SK-N-SH (cell line): ENCODE results near the gene LPIN2. TPM values are rescaled to one million over a fixed set of nuclear protein-coding genes. Genes with fewer than 3 reads are reported as not detected.
A peak's percentile ranks its signal among the peaks of the same experiment; 100 is the strongest.

Experiments
- CTCF ChIA-PET: fragments of 300-600, 350-600 bp; formaldehyde crosslinking; extraction: SDS; loops from one replicate; lab custom pipeline; 2021; lab: Yijun Ruan, JAX
- POLR2A ChIA-PET: fragments of 350-600 bp; sonication (Branson Sonifier 250); formaldehyde crosslinking; extraction: SDS; loops from one replicate; lab custom pipeline; 2020; ENCODE audit warnings: antibody characterized with exemption, inconsistent platforms; lab: Yijun Ruan, JAX
- DNase-seq: peaks from one replicate; pipeline ENCODE4 v3.0.0; 2012
- H2AFZ ChIP-seq: fragments of 200-600 bp; sonication (generic); 2 replicates; pipeline ENCODE4 v1.8.1; 2016; ENCODE audit warnings: antibody characterized with exemption, mild to moderate bottlenecking, low read depth
- H3F3A ChIP-seq: fragments of 200-600 bp; sonication (generic); replicated peaks from 2 replicates; pipeline ENCODE3; 2016; ENCODE audit warnings: antibody characterized with exemption, mild to moderate bottlenecking; ENCODE audit not compliant: insufficient read depth
- H3K27ac ChIP-seq, 2 experiments: fragments of 200-500 bp in 1 of 2; fragments of 200-600 bp in 1 of 2; sonication (Bioruptor generic) in 1 of 2; sonication (generic), shearing (Covaris generic) in 1 of 2; 2 replicates each; pipeline versions ENCODE4 v1.5.1 to v1.6.1; 2014 to 2016; ENCODE audit warnings: low read depth in 2 of 2, inconsistent platforms in 1 of 2, low read length in 1 of 2, mild to moderate bottlenecking in 1 of 2, mixed read lengths in 1 of 2
- H3K27me3 ChIP-seq: fragments of 200-600 bp; sonication (generic), shearing (Covaris generic); 2 replicates; pipeline ENCODE4 v1.6.1; 2016; ENCODE audit warnings: mixed run types; ENCODE audit not compliant: insufficient read depth
- H3K36me3 ChIP-seq, 2 experiments: fragments of 200-500 bp in 1 of 2; fragments of 200-600 bp in 1 of 2; sonication (Bioruptor generic) in 1 of 2; sonication (generic) in 1 of 2; replicated peaks in 1 of 2; 2 replicates each; pipeline versions ENCODE3 to v1.5.1; 2014 to 2016; ENCODE audit warnings: low read length in 1 of 2, mild to moderate bottlenecking in 1 of 2; ENCODE audit not compliant: insufficient read depth in 2 of 2, control insufficient read depth in 1 of 2
- H3K4me1 ChIP-seq, 2 experiments: fragments of 200-500 bp in 1 of 2; fragments of 200-600 bp in 1 of 2; sonication (Bioruptor generic) in 1 of 2; sonication (generic), shearing (Covaris generic) in 1 of 2; 2 replicates each; pipeline versions ENCODE4 v1.5.1 to v1.6.1; 2014 to 2016; ENCODE audit warnings: low read depth in 1 of 2, low read length in 1 of 2, mixed run types in 1 of 2; ENCODE audit not compliant: insufficient read depth in 2 of 2, control insufficient read depth in 1 of 2
- H3K4me2 ChIP-seq: fragments of 200-600 bp; sonication (generic), shearing (Covaris generic); 2 replicates; pipeline ENCODE4 v1.6.1; 2017; ENCODE audit warnings: mixed run types
- H3K4me3 ChIP-seq, 2 experiments: fragments of 200-500 bp in 1 of 2; fragments of 200-600 bp in 1 of 2; sonication (Bioruptor generic) in 1 of 2; sonication (generic), shearing (Covaris generic) in 1 of 2; 2 replicates each; pipeline versions ENCODE4 v1.5.1 to v1.8.1; 2014 to 2016; ENCODE audit warnings: low read depth in 2 of 2, inconsistent platforms in 1 of 2, low read length in 1 of 2, mild to moderate bottlenecking in 1 of 2, mixed read lengths in 1 of 2, moderate library complexity in 1 of 2
- H3K79me2 ChIP-seq: fragments of 200-600 bp; sonication (generic); 2 replicates; pipeline ENCODE4 v1.8.1; 2017; ENCODE audit warnings: mild to moderate bottlenecking; ENCODE audit not compliant: insufficient read depth
- H3K9ac ChIP-seq: fragments of 200-600 bp; sonication (generic); 2 replicates; pipeline ENCODE4 v1.6.1; 2017; ENCODE audit warnings: mixed run types
- H3K9me2 ChIP-seq: fragments of 200-600 bp; sonication (generic); 2 replicates; pipeline ENCODE4 v1.6.1; 2017; ENCODE audit warnings: mixed run types
- H3K9me3 ChIP-seq: fragments of 200-600 bp; sonication (generic); 2 replicates; pipeline ENCODE4 v1.6.1; 2017; ENCODE audit warnings: mixed run types, mild to moderate bottlenecking, moderate library complexity
- H4K20me1 ChIP-seq: fragments of 200-600 bp; sonication (generic); 2 replicates; pipeline ENCODE4 v1.6.1; 2017; ENCODE audit warnings: mild to moderate bottlenecking, mixed run types; ENCODE audit not compliant: insufficient read depth
- EP300 ChIP-seq, 2 experiments: IDR thresholded peaks; 2 replicates each; pipeline versions ENCODE4 v1.4.0 to v1.6.1; 2012; ENCODE audit warnings: borderline replicate concordance in 1 of 2, low read depth in 1 of 2, low read length in 1 of 2
- FOSL2 ChIP-seq: IDR thresholded peaks from 2 replicates; pipeline ENCODE4 v1.4.0; 2012; ENCODE audit warnings: low read depth, mild to moderate bottlenecking, moderate library complexity, borderline replicate concordance
- GABPA ChIP-seq: IDR thresholded peaks from 2 replicates; pipeline ENCODE4 v1.4.0; 2012; ENCODE audit warnings: low read depth, mild to moderate bottlenecking
- MXI1 ChIP-seq: IDR thresholded peaks from 2 replicates; pipeline ENCODE4 v1.6.1; 2012; ENCODE audit warnings: mild to moderate bottlenecking, low read depth, low read length, improper control_type of control experiment
- POLR2AphosphoS5 ChIP-seq: IDR thresholded peaks from 2 replicates; pipeline ENCODE4 v1.6.1; 2012; ENCODE audit warnings: low read depth, low read length
- RAD21 ChIP-seq: IDR thresholded peaks from 2 replicates; pipeline ENCODE4 v1.6.1; 2012; ENCODE audit warnings: mild to moderate bottlenecking, low read length
- RCOR1 ChIP-seq: fragments of 150-350 bp; IDR thresholded peaks from 2 replicates; pipeline ENCODE4 v1.6.1; 2017; ENCODE audit warnings: antibody characterized with exemption, low read length
- RXRA ChIP-seq: IDR thresholded peaks from 2 replicates; pipeline ENCODE4 v1.4.0; 2012; ENCODE audit warnings: low read depth, mild to moderate bottlenecking, borderline replicate concordance
- SIN3A ChIP-seq: IDR thresholded peaks from 2 replicates; pipeline ENCODE4 v1.6.1; 2012; ENCODE audit warnings: low read depth, mild to moderate bottlenecking, low read length, moderate library complexity, borderline replicate concordance
- WGBS: methylation state at CpG from one replicate; pipeline ENCODE4 v1.1.6; 2017; ENCODE audit warnings: low lambda C conversion rate; 5-methylcytosine and 5-hydroxymethylcytosine counted together
- polyA plus RNA-seq, 3 experiments: library from polyadenylated mRNA; depleted of rRNA; stranded (reverse); fragments of >200 nt; gene quantifications; 2 replicates each; pipeline ENCODE4 v1.2.3, GENCODE V29; 2012
- TF ChIP-seq, protein P1 (sequence below): fragments of 200-600 bp; sonication (generic); IDR thresholded peaks from 2 replicates; pipeline ENCODE4 v1.6.1; 2017; ENCODE audit warnings: antibody characterized with exemption, mild to moderate bottlenecking, moderate library complexity

LPIN2 gene
- polyA plus RNA-seq, 1 of the 3 experiments (the other 2 are of a cell fraction) = 19.3 TPM

DNA sequence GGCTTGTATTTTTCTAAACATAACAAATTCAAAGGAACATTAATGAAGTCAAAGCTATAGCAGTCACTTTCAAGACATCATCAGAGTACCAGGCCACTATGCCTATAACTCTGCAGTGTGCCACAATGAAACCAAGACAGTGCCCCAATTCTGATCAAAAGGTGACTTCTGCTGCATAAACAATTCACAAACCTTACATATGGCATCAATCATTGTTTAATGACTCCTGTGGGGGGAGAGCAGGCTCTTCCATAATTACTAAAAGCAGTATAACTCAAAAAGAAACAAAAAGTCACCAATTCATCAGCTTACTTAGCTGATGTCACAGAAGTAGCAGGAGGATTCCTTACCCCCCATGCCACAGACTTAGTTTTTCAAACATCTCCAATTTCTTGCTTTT is 15.5 kb downstream of the LPIN2 start:
- Histone ChIP-seq H3K36me3 (peaks cover 4 to 24% of the 10 kb centered on the region in 2 experiments), H2AFZ (no peak overlapping the region), H3K9me2 (no peaks in the 10 kb centered on the region), H3K4me3 (no peak overlapping the region), H3K9ac (no peak overlapping the region), H3K79me2 (peaks cover 95% of the 10 kb centered on the region), H4K20me1 (peaks cover 8% of the 10 kb centered on the region), H3K9me3 (no peaks in the 10 kb centered on the region), H3K27me3 (no peaks in the 10 kb centered on the region), H3F3A (peaks cover 4% of the 10 kb centered on the region), H3K27ac (no peak overlapping the region), H3K4me2 (no peak overlapping the region), H3K4me1 (peaks cover 3 to 5% of the 10 kb centered on the region in 2 experiments; a peak in 1 of 4 replicates)
- no peak for DNase-seq
- POLR2A ChIA-PET = no interaction called here
- CTCF ChIA-PET = interaction anchor here (0.9 kb wide), 1 partner anchor 15 kb away, joined by 3 read pairs; no protein-coding TSS in a partner anchor
- no peak for TF ChIP-seq RCOR1
- TF ChIP-seq SIN3A = no peak
- no peak for TF ChIP-seq GABPA
- TF ChIP-seq RXRA = no peak
- TF ChIP-seq MXI1 = no peak

DNA sequence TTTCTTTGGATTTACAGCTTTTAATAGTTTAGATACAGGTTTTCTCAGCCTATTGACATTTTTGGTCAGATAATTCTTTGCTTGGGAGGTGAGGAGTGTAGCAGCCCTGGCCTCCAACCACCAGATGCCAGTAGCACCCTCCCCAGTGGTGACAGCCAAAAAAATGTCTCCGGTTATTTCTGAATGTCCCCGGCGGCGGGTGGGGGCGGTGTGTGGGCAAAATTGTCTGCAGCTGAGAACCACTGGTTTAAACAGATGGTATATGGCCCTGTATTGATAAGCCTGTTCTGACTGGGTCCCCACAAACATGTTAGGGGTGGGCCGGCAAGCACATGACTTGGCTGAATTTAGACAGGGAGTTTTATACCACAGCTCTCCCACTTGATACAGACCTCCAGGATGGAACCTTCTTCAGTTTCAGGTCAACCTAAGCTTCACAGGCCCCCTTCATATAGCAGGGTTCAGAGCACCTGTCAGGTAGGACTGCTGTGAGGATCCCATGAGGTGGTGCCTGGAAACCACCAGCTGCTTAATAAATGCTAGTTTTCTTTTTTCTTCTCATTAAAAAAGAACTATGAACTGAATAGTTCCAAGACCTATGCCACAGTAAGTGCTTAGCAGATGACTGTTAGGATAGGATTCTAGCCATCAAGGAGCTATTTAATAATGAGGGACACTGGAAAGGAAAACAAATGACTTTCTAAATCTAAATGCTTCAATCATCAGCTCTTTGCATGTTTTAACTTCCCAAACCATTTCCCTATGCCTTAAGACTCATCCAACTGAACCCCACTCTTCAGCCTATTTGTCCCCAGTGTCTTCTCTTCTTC is 18.1 kb downstream of the LPIN2 start:
- Histone ChIP-seq H3K9me2 (no peaks in the 10 kb centered on the region), H2AFZ (no peak overlapping the region), H3K9me3 (no peaks in the 10 kb centered on the region), H3K36me3 (peaks cover 0 to 7% of the 10 kb centered on the region in 2 experiments), H3K4me2 (no peak overlapping the region), H3K4me3 (no peak overlapping the region), H3K27me3 (no peaks in the 10 kb centered on the region), H3K27ac (no peak overlapping the region), H3F3A (peaks cover 4% of the 10 kb centered on the region), H4K20me1 (peaks cover 8% of the 10 kb centered on the region), H3K9ac (no peak overlapping the region), H3K79me2 (peaks cover 95% of the 10 kb centered on the region), H3K4me1 (peaks cover 3 to 5% of the 10 kb centered on the region in 2 experiments; a peak in 1 of 4 replicates)
- TF ChIP-seq POLR2AphosphoS5 (no peak), EP300 (IDR thresholded peaks at IDR 0.05; ENCODE audit: borderline replicate concordance in 1 of 2, low read depth in 1 of 2, low read length in 1 of 2) (no peak), FOSL2 (no peak), RAD21 (peak; percentile 21; the same call in 1 of the 2 replicates), SIN3A (no peak)
- TF ChIP-seq, protein P1, sequence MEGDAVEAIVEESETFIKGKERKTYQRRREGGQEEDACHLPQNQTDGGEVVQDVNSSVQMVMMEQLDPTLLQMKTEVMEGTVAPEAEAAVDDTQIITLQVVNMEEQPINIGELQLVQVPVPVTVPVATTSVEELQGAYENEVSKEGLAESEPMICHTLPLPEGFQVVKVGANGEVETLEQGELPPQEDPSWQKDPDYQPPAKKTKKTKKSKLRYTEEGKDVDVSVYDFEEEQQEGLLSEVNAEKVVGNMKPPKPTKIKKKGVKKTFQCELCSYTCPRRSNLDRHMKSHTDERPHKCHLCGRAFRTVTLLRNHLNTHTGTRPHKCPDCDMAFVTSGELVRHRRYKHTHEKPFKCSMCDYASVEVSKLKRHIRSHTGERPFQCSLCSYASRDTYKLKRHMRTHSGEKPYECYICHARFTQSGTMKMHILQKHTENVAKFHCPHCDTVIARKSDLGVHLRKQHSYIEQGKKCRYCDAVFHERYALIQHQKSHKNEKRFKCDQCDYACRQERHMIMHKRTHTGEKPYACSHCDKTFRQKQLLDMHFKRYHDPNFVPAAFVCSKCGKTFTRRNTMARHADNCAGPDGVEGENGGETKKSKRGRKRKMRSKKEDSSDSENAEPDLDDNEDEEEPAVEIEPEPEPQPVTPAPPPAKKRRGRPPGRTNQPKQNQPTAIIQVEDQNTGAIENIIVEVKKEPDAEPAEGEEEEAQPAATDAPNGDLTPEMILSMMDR = peak; percentile 32; the same call in 1 of the 2 replicates
- WGBS = 74% methylated on average over 5 of the region's 6 CpGs
- DNase-seq = no peak
- ChIA-PET POLR2A (no interaction called here), CTCF (interaction anchor here (0.7 to 2.7 kb wide), 6 partner anchors 10 to 252 kb away, joined by 3 to 9 read pairs (median 4); no protein-coding TSS in a partner anchor)
